K562 treated with DMSO at 1 percent for 12 hours (cell line): ENCODE data around the gene OR51E1. TPM values are rescaled to one million over a fixed set of nuclear protein-coding genes. Genes with fewer than 3 reads are reported as not detected.

ENCODE experiments used
- total RNA-seq: library from RNA; unstranded; fragments of 300-600 nt; gene quantifications from 2 replicates; pipeline ENCODE4 v1.2.3, GENCODE V29; 2022; ENCODE audit not compliant: insufficient read depth

Gene OR51E1
- total RNA-seq = not detected in 2 replicates

GRCh38 chr11:4643682-4644081 is at the start of gene OR51E1:
OR51E1 (plus strand) TSS chr11:4643982; CDS start chr11:4652527, 8,545 bp downstream.

DNA sequence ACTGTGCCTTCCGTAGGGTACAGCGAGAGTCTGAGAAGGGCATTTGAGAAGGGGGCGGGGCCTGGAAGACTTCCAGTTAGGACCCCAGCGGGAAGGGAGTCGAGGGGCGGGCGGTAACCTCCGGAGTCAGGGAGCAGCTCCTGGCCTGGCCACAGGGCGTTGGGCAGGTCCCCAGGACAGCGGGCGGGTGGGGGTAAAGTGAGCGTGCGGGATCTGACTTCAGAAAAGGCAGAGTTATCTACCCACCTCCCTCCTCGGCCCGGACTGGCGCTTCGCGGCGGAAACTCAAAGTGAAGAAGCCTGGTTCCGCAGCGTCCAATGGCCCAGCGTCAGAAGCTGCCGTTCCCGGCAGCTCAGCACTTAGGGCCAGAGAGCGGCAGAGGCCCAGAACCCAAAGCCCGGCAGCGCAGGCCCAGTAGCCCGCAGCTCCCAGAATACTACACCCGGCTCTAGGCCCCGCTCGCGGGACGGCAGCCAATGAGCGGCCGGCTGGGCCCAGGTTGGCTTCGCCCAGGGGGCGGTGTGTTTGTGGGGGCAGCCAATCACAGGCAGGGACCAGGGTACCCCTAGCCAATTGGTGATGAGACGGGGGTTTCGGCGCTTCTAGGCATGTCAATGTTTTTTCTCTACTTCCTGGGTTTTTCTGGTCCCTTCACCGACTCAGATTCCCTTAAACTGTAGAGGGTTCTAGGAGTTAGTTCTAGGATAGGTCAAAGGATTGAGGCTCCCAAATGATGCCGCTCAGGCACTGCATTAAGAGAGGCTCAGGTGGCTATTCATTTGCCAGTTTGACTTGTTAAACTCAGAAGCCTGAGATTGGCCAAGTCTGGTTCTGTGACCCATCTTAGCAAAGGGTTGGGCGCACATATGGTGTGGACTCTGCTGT is 35.8 kb upstream of the OR51E1 start, which contains the start of gene TRIM68:
Gene TRIM68, minus strand, starts transcription at position 451 of the 886 bp plus-strand sequence. CDS start 2,727 bp downstream, outside the sequence.

GRCh38 chr11:4636962-4637661 is 6.7 kb upstream of the OR51E1 start, which contains the start of gene OR51D1:
OR51D1 (plus strand) TSS chr11:4637477; CDS start chr11:4639791, 2,314 bp downstream.

GRCh38 chr11:4697585-4697984 is 53.8 kb downstream of the OR51E1 start, which contains the start of gene OR51E2:
OR51E2 (minus strand) TSS chr11:4697853; CDS start chr11:4682711, 15,142 bp downstream.

DNA sequence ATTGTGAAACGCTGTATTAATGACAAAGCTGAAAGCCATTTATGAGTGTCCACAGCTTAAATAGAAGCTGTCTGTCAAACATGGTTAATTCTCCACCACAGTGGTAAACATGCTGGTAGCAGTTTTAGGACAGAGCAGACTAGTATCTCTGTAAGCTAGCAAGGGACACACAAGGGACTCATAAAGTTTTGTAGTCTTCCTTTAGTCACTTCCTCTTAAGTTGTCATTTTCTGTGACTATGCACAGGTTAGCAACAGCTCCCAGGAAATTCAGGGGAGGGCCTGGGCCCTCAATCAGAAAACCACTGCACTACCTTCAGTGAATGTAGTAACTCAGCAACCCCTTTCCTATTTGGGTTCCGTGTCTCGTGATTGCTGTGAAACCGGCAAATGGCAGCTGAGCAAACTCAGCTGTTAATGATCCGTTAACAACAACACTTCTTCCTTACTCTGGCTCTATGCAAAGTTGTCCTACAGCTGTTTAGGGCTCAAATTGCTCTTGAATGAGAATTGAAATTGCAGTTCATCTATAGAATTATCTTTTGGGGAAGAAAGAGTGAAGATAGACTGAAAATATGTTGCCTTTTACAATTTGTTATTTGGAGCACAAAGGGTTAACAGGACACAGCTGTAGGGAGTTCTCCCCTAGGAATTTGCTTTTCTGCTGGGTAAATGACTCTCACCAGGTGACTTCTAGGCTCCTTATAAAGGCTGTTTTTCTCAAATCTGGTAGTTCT is 60.4 kb downstream of the OR51E1 start, which contains the start of gene MMP26:
Gene MMP26, plus strand, starts transcription at position 731 of the 736 bp plus-strand sequence.

Other genes starting within 250 kb of the OR51E1 start
- not detected in 2 replicates for gene OR52K2, start 194.7 kb upstream of the OR51E1 start, total RNA-seq
- not detected in 2 replicates for gene OR52K1, start 161.3 kb upstream of the OR51E1 start, total RNA-seq
- gene OR52M1, start 98.8 kb upstream of the OR51E1 start, total RNA-seq = not detected in 2 replicates
- gene OR52I2, start 62.2 kb upstream of the OR51E1 start, total RNA-seq = not detected in 2 replicates
- gene OR52I1, start 49.9 kb upstream of the OR51E1 start, total RNA-seq = not detected in 2 replicates
- gene TRIM68, start 35.8 kb upstream of the OR51E1 start, total RNA-seq = 6.3 and 16.5 TPM in 2 replicates
- gene OR51D1, start 6.5 kb upstream of the OR51E1 start, total RNA-seq = not detected in 2 replicates
- gene OR51E2, start 53.9 kb downstream of the OR51E1 start, total RNA-seq = not detected in 2 replicates
- gene MMP26, start 60.8 kb downstream of the OR51E1 start, total RNA-seq = not detected in 2 replicates
- gene OR51F1, start 126.0 kb downstream of the OR51E1 start, total RNA-seq = not detected in 2 replicates
- gene OR52R1, start 160.4 kb downstream of the OR51E1 start, total RNA-seq = not detected in 2 replicates
- not detected in 2 replicates for gene OR51F2, start 177.3 kb downstream of the OR51E1 start, total RNA-seq
- not detected in 2 replicates for gene OR51S1, start 205.2 kb downstream of the OR51E1 start, total RNA-seq
- not detected in 2 replicates for gene OR51T1, start 237.9 kb downstream of the OR51E1 start, total RNA-seq